GM13977 (cell line): ENCODE measurements around the gene HTR7.
"Not testable (repeated sequence)": the region's sequence is repeated elsewhere in the genome, so short reads cannot be mapped to it uniquely, and the experiment has no call there.

Experiments used
- DNase-seq: peaks from one replicate; pipeline ENCODE4 v3.0.0; 2012; ENCODE audit warnings: low spot score
- in situ Hi-C: fragments of 300-500 bp; cut with MboI; formaldehyde crosslinking; loops from one replicate; pipeline ENCODE4 v1.12.0; 2022; ENCODE audit warnings: low sequenced_read_pairs, low pct_unique_long_range_greater_than_20kb, mixed read lengths, inconsistent platforms; ENCODE audit not compliant: unreplicated experiment
- TF ChIP-seq, protein P1 (sequence below): IDR thresholded peaks from 2 replicates; pipeline ENCODE4 v1.5.1; 2012; ENCODE audit warnings: mild to moderate bottlenecking, control low read depth; ENCODE audit not compliant: insufficient read depth; ENCODE audit errors: extremely low read depth, missing control alignments

Gene HTR7

DNA sequence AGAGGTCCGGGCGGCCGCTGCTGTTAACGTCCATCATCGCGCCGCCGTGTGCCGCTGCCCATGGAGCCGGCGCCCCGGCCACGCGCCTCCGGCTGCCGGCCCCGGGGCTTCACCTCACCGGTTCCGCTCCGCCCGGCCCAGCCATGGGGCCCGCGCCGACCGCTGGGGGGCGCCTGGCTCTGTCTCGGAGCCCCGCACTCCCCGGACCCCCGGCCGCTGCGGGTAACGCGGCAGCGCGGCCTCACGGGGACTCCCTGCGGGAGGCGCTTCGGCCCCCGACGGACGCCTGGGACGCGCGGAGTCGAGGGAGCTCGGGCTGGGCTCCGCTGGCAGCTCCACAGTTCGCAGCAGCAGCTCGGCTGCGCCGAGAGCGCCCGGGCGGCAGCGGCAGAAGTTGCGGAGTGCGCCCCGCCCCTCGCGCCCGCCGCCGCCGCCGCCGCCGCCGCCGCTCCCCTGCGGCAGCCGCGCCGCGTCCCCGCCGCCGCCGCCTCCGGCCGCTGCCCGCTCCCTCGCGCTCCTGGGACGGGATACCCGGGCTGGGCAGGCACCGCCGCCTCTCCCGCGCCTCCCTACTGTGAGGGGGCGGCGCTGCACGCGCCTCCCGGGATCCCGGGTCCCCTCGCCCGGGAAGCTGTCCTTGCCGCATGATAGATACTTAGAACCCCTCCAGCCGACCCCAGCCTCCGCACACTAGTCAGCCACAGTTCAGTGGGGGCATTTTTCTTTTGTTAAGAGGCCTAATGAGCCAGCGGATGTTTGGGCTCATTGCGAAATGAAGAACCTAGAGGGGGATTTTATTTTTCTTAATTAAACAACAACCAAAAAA lies at the start of gene HTR7:
HTR7 (minus strand) TSS at position 405 of the 826 bp plus-strand sequence; CDS start at position 37, 368 bp downstream.
- TF ChIP-seq, protein P1, sequence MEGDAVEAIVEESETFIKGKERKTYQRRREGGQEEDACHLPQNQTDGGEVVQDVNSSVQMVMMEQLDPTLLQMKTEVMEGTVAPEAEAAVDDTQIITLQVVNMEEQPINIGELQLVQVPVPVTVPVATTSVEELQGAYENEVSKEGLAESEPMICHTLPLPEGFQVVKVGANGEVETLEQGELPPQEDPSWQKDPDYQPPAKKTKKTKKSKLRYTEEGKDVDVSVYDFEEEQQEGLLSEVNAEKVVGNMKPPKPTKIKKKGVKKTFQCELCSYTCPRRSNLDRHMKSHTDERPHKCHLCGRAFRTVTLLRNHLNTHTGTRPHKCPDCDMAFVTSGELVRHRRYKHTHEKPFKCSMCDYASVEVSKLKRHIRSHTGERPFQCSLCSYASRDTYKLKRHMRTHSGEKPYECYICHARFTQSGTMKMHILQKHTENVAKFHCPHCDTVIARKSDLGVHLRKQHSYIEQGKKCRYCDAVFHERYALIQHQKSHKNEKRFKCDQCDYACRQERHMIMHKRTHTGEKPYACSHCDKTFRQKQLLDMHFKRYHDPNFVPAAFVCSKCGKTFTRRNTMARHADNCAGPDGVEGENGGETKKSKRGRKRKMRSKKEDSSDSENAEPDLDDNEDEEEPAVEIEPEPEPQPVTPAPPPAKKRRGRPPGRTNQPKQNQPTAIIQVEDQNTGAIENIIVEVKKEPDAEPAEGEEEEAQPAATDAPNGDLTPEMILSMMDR, result peak; percentile 64
- in situ Hi-C loops, result loop anchor here (25.0 kb wide), 2 partner anchors 121 to 1071 kb away; no protein-coding TSS in a partner anchor

DNA sequence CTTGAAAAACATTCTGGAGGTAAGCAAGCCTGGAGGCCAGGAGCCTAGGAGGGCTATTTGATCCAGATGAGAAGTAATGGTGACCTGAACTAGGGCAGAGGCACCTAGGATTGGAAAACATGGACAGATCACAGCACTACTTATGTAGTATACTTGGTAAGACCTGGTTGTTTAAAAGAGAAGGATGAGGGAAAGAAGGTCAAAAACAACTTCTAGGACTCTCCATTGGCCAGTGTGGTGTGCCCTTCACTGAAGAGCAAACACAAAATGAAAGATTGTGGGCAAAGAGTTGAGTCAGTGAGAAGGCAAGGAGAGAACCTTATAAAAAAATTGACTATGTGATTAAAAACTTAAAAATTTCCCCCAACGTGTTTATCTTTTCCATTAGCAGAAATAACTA lies 48.8 kb upstream of the HTR7 start:
- TF ChIP-seq, protein P1, result no peak
- in situ Hi-C loops, result no loop called here
- no peak for DNase-seq

More for the DNA sequence above, at the start of gene HTR7:
- peak; percentile 82 for DNase-seq

DNA sequence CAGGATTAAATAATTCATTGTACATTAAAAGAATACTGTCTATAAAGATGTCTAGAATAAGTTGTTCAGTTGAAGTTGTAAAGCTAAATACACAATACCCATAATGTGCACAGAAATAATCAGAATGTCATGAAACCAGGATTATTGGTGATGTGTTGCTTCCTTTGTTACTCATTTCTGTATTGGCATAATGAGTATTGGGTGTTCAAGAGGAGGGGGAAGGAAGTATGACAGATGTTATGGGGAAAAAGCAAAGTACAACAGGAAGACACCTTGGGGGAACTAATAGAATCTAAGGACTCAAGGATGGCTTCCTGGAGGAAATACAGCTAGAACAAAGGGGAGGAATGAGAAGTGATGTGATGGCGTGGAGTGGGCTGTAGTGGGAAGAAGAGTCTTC lies 48.1 kb upstream of the HTR7 start:
- no peak for DNase-seq
- TF ChIP-seq, protein P1, result no peak
- in situ Hi-C loops, result no loop called here

DNA sequence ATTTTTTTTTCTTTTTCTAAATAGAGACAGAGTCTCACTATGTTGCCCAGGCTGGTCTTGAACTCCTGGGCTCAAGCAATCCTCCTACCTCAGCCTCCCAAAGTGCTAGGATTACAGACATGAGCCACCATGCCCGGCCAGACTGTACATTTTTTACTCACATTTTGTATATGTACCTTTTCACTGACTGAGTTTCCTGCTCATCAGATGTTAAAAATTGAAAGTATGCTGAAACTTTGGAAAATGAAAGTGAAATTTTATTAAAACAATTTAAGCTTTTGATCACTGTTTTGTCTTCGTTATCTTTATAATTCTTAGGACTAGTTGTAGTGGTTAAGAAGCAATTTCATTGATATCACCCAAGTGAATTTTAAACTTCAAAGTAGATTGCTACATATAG lies 39.1 kb upstream of the HTR7 start:
- DNase-seq, in situ Hi-C loops: not testable (repeated sequence)

DNA sequence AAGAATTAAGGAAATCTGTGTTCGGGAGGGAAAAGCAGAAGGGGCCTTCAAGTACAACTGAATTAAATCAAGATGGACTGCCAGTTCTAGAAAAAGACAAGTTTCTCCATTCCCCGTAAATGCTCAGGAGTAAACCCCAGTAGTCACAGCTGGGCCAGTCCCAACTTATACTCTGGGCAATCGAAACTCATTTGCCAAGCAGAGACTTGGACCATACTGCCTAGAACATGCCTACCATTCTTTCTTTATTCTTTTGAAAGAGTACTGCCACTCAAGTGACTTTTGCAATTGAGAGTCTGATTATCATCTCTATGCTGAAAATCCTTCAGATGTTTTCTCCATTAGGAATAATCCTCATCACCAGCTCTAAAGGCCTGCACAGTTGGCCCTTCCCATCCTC lies 35.4 kb upstream of the HTR7 start:
- in situ Hi-C loops, result no loop called here
- TF ChIP-seq, protein P1, result no peak
- DNase-seq, result no peak

DNA sequence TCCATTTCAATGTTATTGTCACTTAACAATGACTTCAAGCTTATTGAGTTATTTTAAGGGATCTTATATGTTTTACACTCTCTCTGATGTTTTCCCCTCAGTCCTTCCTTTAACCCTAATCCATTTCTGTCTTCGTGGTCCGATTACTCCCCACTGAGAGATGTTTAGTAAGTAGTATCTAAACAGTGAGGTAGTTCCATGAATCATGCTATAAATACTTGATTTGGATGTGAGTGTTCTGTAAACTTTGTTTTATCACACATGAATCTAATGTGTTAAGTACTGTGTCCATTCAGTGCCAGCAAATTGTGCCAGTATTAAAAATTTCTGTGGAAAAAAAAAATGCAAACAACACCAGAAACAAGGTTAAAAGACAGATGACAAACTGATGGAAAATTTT lies 32.5 kb upstream of the HTR7 start:
- in situ Hi-C loops, result no loop called here
- TF ChIP-seq, protein P1, result no peak
- DNase-seq, result no peak

DNA sequence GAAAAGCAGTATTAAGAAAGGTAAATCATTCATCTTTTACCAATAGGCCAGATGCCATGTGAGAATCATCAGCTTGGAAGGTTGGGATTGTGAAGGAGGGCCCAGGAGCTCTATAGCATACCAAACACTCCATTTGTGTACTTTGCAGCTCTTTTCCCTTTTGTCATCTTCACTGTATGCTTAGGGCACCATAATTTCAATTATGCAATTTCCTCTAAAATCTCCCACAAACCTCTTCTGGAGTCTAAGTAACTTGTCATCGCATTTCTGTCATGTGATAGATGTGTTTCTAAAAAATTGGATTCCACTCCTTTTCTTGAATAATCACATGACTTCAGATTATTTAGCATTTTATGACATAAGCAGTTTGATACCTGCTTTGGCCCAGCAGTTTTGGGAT lies 31.8 kb upstream of the HTR7 start:
- in situ Hi-C loops, result no loop called here
- TF ChIP-seq, protein P1, result no peak
- no peak for DNase-seq
